GM23338 (cell line): ENCODE data around the gene CRYBG3. TPM values are rescaled to one million over a fixed set of nuclear protein-coding genes. Genes with fewer than 3 reads are reported as not detected.
A peak's percentile ranks its signal among the peaks of the same experiment; 100 is the strongest.

Experiments
- ATAC-seq: fragments of 200-7000 bp; cut with Tn5 transposase; 3 replicates; pipeline ENCODE4 v1.9.1; 2020
- DNase-seq: peaks from one replicate; pipeline ENCODE4 v3.0.0-alpha.2; 2015; ENCODE audit warnings: low spot score
- H2AFZ ChIP-seq: fragments of 200-600 bp; sonication (generic); 2 replicates; pipeline ENCODE4 v1.8.0; 2016; ENCODE audit warnings: antibody characterized with exemption, mild to moderate bottlenecking, moderate library complexity
- H3F3A ChIP-seq: fragments of 200-600 bp; sonication (generic); replicated peaks from 2 replicates; pipeline ENCODE4 v1.8.0; 2017; ENCODE audit warnings: antibody characterized with exemption, mixed run types, low read depth
- H3K27ac ChIP-seq: fragments of 200-600 bp; sonication (generic); 2 replicates; pipeline ENCODE4 v1.6.1; 2016; ENCODE audit warnings: low read depth
- H3K27me3 ChIP-seq: fragments of 200-600 bp; sonication (generic); 2 replicates; pipeline ENCODE4 v1.8.0; 2016; ENCODE audit warnings: mild to moderate bottlenecking, mixed run types, moderate library complexity; ENCODE audit not compliant: insufficient read depth
- H3K36me3 ChIP-seq: fragments of 200-600 bp; sonication (generic); 2 replicates; pipeline ENCODE4 v1.8.0; 2016; ENCODE audit warnings: mild to moderate bottlenecking; ENCODE audit not compliant: insufficient read depth
- H3K4me1 ChIP-seq: fragments of 200-600 bp; sonication (generic); 2 replicates; pipeline ENCODE4 v1.8.0; 2016; ENCODE audit warnings: mild to moderate bottlenecking, moderate library complexity; ENCODE audit not compliant: insufficient read depth
- H3K4me2 ChIP-seq: fragments of 200-600 bp; sonication (generic); 2 replicates; pipeline ENCODE4 v1.7.1; 2017; ENCODE audit warnings: mixed run types
- H3K4me3 ChIP-seq: fragments of 200-600 bp; sonication (generic); 2 replicates; pipeline ENCODE4 v1.6.1; 2016; ENCODE audit warnings: mixed run types
- H3K79me2 ChIP-seq: fragments of 200-600 bp; sonication (generic); replicated peaks from 2 replicates; pipeline ENCODE4 v1.8.0; 2017; ENCODE audit warnings: mild to moderate bottlenecking; ENCODE audit not compliant: insufficient read depth
- H3K9me2 ChIP-seq: fragments of 200-600 bp; sonication (generic); 2 replicates; pipeline ENCODE4 v1.8.0; 2017; ENCODE audit not compliant: insufficient read depth
- H4K20me1 ChIP-seq: fragments of 200-600 bp; sonication (generic); replicated peaks from 2 replicates; pipeline ENCODE4 v1.8.0; 2017; ENCODE audit warnings: mild to moderate bottlenecking; ENCODE audit not compliant: insufficient read depth
- H3K27ac Mint-ChIP-seq: 2 replicates; pipeline ENCODE4 v1.8.0; 2020; ENCODE audit warnings: inconsistent platforms, mild to moderate bottlenecking, moderate library complexity, mixed read lengths
- H3K27me3 Mint-ChIP-seq: 3 replicates; pipeline ENCODE4 v1.8.0; 2022; ENCODE audit warnings: low read depth, mild to moderate bottlenecking, moderate library complexity, mixed read lengths, inconsistent platforms; ENCODE audit not compliant: insufficient read depth, poor library complexity
- H3K36me3 Mint-ChIP-seq: 3 replicates; pipeline ENCODE4 v1.8.0; 2021; ENCODE audit warnings: low read depth, mild to moderate bottlenecking, inconsistent platforms, moderate library complexity, mixed read lengths
- H3K4me1 Mint-ChIP-seq: 3 replicates; pipeline ENCODE4 v1.8.0; 2020; ENCODE audit warnings: mild to moderate bottlenecking, inconsistent platforms, mixed read lengths
- H3K4me3 Mint-ChIP-seq: 3 replicates; pipeline ENCODE4 v1.8.0; 2021; ENCODE audit warnings: moderate library complexity, mild to moderate bottlenecking, inconsistent platforms, mixed read lengths
- H3K9me3 Mint-ChIP-seq: 3 replicates; pipeline ENCODE4 v1.8.0; 2020; ENCODE audit warnings: moderate library complexity, mild to moderate bottlenecking, inconsistent platforms, mixed read lengths
- CREB1 ChIP-seq: fragments of 250-450 bp; sonication (Bioruptor Pico); IDR thresholded peaks from 2 replicates; pipeline ENCODE4 v1.5.0; 2020; ENCODE audit warnings: low read depth, mild to moderate bottlenecking, moderate library complexity
- EZH2 ChIP-seq: fragments of 200-600 bp; sonication (generic); IDR thresholded peaks from one replicate; pipeline ENCODE4 v1.8.0; 2017; ENCODE audit warnings: antibody characterized with exemption, mild to moderate bottlenecking, low read depth; ENCODE audit not compliant: unreplicated experiment
- EZH2phosphoT487 ChIP-seq: fragments of 200-600 bp; sonication (generic); IDR thresholded peaks from one replicate; pipeline ENCODE4 v1.8.1; 2018; ENCODE audit warnings: antibody characterized with exemption; ENCODE audit not compliant: unreplicated experiment
- JUNB ChIP-seq: IDR thresholded peaks from one replicate; pipeline ENCODE4 v1.6.1; 2016; ENCODE audit warnings: antibody characterized with exemption; ENCODE audit not compliant: unreplicated experiment
- NANOG ChIP-seq: IDR thresholded peaks from 2 replicates; pipeline ENCODE4 v1.6.1; 2016; ENCODE audit warnings: antibody characterized with exemption, borderline replicate concordance
- POLR2AphosphoS5 ChIP-seq: IDR thresholded peaks from 2 replicates; pipeline ENCODE4 v1.6.1; 2016; ENCODE audit warnings: antibody characterized with exemption, low read depth
- STAT1 ChIP-seq: IDR thresholded peaks from one replicate; pipeline ENCODE4 v1.6.1; 2016; ENCODE audit warnings: antibody characterized with exemption; ENCODE audit not compliant: unreplicated experiment
- ZNF114 ChIP-seq: fragments of 250-450 bp; sonication (Bioruptor Pico); IDR thresholded peaks from 2 replicates; pipeline ENCODE4 v1.5.0; 2020; ENCODE audit warnings: mild to moderate bottlenecking, moderate library complexity
- ZNF331 ChIP-seq: fragments of 250-450 bp; sonication (Bioruptor Pico); IDR thresholded peaks from 2 replicates; pipeline ENCODE4 v1.5.0; 2020; ENCODE audit warnings: low read depth, mild to moderate bottlenecking, moderate library complexity
- polyA plus RNA-seq: library from polyadenylated mRNA; unstranded; fragments of >200 nt; fragmentation: Nextera tagmentation; extraction: Ambion mirVana; gene quantifications from 2 replicates; pipeline ENCODE4 v1.2.1, GENCODE V29; 2016
- total RNA-seq: library from RNA; depleted of rRNA; stranded (reverse); fragments of >200 nt; shearing (Covaris generic); gene quantifications from 2 replicates; pipeline ENCODE4 v1.2.3, GENCODE V29; 2014
- TF ChIP-seq, protein P1 (sequence below), 2 experiments: fragments of 200-600 bp in 1 of 2; sonication (generic) in 1 of 2; conservative IDR thresholded peaks; 2 replicates each; pipeline versions ENCODE4 v1.5.1 to v1.6.1; 2016 to 2017; ENCODE audit warnings: antibody characterized with exemption in 2 of 2, low read depth in 2 of 2, mild to moderate bottlenecking in 2 of 2, moderate library complexity in 1 of 2
- TF ChIP-seq, protein P2 (sequence below): IDR thresholded peaks from 2 replicates; pipeline ENCODE4 v1.6.1; 2016; ENCODE audit warnings: antibody characterized with exemption
- TF ChIP-seq, protein P3 (sequence below): IDR thresholded peaks from one replicate; pipeline ENCODE4 v1.6.1; 2018; ENCODE audit warnings: antibody characterized with exemption; ENCODE audit not compliant: unreplicated experiment

Gene CRYBG3
- total and polyA plus RNA-seq, 2 experiments from 2014 or later: 2.3 to 8.9 TPM

DNA sequence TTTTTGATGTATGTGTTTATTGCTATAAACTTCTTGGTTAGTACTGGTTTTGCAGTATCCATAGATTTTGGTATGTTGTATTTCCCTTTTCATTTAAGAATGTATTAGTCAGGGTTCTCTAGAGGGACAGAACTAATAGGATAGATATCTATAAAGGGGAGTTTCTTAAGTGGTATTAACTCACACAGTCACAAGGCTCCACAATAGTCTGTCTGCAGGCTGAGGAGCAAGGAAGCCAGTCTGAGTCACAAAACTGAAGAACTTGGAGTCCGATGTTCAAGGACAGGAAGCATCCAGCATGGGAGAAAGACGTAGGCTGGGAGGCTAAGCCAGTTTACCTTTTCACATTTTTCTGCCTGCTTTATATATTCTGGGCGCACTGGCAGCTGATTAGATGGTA lies 48.9 kb upstream of the CRYBG3 start (continued):
- TF ChIP-seq, protein P1, sequence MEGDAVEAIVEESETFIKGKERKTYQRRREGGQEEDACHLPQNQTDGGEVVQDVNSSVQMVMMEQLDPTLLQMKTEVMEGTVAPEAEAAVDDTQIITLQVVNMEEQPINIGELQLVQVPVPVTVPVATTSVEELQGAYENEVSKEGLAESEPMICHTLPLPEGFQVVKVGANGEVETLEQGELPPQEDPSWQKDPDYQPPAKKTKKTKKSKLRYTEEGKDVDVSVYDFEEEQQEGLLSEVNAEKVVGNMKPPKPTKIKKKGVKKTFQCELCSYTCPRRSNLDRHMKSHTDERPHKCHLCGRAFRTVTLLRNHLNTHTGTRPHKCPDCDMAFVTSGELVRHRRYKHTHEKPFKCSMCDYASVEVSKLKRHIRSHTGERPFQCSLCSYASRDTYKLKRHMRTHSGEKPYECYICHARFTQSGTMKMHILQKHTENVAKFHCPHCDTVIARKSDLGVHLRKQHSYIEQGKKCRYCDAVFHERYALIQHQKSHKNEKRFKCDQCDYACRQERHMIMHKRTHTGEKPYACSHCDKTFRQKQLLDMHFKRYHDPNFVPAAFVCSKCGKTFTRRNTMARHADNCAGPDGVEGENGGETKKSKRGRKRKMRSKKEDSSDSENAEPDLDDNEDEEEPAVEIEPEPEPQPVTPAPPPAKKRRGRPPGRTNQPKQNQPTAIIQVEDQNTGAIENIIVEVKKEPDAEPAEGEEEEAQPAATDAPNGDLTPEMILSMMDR (conservative IDR thresholded peaks at IDR 0.05; ENCODE audit: low read depth in 2 of 2): no peak
- TF ChIP-seq, protein P2, sequence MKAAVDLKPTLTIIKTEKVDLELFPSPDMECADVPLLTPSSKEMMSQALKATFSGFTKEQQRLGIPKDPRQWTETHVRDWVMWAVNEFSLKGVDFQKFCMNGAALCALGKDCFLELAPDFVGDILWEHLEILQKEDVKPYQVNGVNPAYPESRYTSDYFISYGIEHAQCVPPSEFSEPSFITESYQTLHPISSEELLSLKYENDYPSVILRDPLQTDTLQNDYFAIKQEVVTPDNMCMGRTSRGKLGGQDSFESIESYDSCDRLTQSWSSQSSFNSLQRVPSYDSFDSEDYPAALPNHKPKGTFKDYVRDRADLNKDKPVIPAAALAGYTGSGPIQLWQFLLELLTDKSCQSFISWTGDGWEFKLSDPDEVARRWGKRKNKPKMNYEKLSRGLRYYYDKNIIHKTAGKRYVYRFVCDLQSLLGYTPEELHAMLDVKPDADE: no peak
- TF ChIP-seq JUNB: no peak
- TF ChIP-seq ZNF114 (CRISPR knock-in tag): no peak
- TF ChIP-seq NANOG: no peak
- no peak for TF ChIP-seq EZH2phosphoT487
- TF ChIP-seq ZNF331 (CRISPR knock-in tag): no peak
- no peak for TF ChIP-seq POLR2AphosphoS5

DNA sequence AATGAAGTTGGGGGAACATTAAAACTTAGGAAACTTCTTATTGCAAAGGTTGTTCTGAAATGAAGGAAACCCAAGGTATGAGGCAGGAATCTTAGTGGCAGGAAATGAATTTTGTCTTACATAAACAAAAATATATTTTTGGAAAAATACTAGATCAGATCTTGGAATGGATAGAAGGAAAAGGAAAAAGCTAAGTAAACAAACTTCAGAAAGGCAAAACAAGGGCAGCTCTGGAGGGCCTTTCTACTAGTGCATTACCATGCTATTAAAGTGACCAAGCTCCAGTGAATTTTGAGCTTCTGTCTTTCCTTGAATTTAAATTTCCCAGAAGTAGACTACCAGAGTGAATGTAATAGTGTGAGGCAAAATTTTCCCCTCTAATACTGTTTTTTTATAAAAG lies 43.7 kb upstream of the CRYBG3 start:
- no peaks in the 10 kb centered on the region for H3K9me3 Mint-ChIP-seq
- peak overlapping the region; percentile 53; the same call in 1 of the 2 replicates for H3K27ac Mint-ChIP-seq
- H3K4me2 ChIP-seq: no peak overlapping the region
- H3K4me3 Mint-ChIP-seq: no peak overlapping the region
- H3K4me3 ChIP-seq: no peak overlapping the region
- H3K27me3 Mint-ChIP-seq: no peaks in the 10 kb centered on the region
- H3K4me1 Mint-ChIP-seq: no peaks in the 10 kb centered on the region
- H3K27ac ChIP-seq: no peak overlapping the region
- no peaks in the 10 kb centered on the region for H3F3A ChIP-seq
- DNase-seq: no peak
- H4K20me1 ChIP-seq: no peaks in the 10 kb centered on the region
- H3K36me3 Mint-ChIP-seq: peaks cover 11% of the 10 kb centered on the region; the same call in 2 of the 3 replicates
- peaks cover 8% of the 10 kb centered on the region; the same call in 1 of the 2 replicates for H3K79me2 ChIP-seq
- H3K9me2 ChIP-seq: no peaks in the 10 kb centered on the region
- no peaks in the 10 kb centered on the region for H3K4me1 ChIP-seq
- no peak overlapping the region for H2AFZ ChIP-seq
- no peaks in the 10 kb centered on the region for H3K27me3 ChIP-seq
- no peaks in the 10 kb centered on the region for H3K36me3 ChIP-seq
- no peak for ATAC-seq
- no peak for TF ChIP-seq EZH2phosphoT487
- TF ChIP-seq, protein P3, sequence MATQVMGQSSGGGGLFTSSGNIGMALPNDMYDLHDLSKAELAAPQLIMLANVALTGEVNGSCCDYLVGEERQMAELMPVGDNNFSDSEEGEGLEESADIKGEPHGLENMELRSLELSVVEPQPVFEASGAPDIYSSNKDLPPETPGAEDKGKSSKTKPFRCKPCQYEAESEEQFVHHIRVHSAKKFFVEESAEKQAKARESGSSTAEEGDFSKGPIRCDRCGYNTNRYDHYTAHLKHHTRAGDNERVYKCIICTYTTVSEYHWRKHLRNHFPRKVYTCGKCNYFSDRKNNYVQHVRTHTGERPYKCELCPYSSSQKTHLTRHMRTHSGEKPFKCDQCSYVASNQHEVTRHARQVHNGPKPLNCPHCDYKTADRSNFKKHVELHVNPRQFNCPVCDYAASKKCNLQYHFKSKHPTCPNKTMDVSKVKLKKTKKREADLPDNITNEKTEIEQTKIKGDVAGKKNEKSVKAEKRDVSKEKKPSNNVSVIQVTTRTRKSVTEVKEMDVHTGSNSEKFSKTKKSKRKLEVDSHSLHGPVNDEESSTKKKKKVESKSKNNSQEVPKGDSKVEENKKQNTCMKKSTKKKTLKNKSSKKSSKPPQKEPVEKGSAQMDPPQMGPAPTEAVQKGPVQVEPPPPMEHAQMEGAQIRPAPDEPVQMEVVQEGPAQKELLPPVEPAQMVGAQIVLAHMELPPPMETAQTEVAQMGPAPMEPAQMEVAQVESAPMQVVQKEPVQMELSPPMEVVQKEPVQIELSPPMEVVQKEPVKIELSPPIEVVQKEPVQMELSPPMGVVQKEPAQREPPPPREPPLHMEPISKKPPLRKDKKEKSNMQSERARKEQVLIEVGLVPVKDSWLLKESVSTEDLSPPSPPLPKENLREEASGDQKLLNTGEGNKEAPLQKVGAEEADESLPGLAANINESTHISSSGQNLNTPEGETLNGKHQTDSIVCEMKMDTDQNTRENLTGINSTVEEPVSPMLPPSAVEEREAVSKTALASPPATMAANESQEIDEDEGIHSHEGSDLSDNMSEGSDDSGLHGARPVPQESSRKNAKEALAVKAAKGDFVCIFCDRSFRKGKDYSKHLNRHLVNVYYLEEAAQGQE: no peak
- TF ChIP-seq POLR2AphosphoS5: no peak
- no peak for TF ChIP-seq ZNF114 (CRISPR knock-in tag)
- TF ChIP-seq, protein P2: no peak
- TF ChIP-seq, protein P1 (conservative IDR thresholded peaks at IDR 0.05; ENCODE audit: low read depth in 2 of 2): no peak
- TF ChIP-seq ZNF331 (CRISPR knock-in tag): no peak
- no peak for TF ChIP-seq EZH2
- no peak for TF ChIP-seq NANOG
- TF ChIP-seq CREB1 (CRISPR knock-in tag): no peak
- no peak for TF ChIP-seq JUNB
- TF ChIP-seq STAT1: no peak
